22Rv1 (cell line): Measurements from ENCODE around the gene USP15.

Experiments
- CTCF ChIP-seq: fragments of 450-650 bp; IDR thresholded peaks from 2 replicates; pipeline ENCODE4 v1.5.1; 2017; ENCODE audit warnings: mild to moderate bottlenecking
- ZFX ChIP-seq: fragments of 450-650 bp; IDR thresholded peaks from 2 replicates; pipeline ENCODE4 v1.6.1; 2017; ENCODE audit warnings: antibody characterized with exemption, borderline replicate concordance

DNA sequence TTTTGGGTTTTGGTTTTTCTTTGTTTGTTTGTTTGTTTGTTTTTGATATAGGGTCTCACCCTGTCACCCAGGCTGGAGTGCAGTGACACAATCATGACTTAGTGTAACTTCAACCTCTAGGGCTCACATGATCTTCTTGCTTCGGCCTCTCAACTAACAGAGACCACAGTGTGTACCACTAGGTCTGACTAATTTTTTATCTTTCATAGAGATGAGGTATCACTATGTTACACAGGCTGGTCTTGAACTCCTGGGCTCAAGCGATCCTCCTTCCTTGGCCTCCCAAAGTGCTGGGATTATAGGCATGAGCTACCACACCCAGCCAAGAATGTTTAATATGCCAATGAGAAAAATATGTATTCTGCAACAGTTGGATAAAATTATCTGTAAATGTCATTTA is 29.6 kb upstream of the USP15 start:
- no peak for TF ChIP-seq CTCF
- no peak for TF ChIP-seq ZFX
